Measurements from ENCODE around the gene KLHDC3. TPM values are rescaled to one million over a fixed set of nuclear protein-coding genes. Genes with fewer than 3 reads are reported as not detected.

KLHDC3 gene
- total and polyA plus RNA-seq, 2 of the 8 experiments (the other 6 are each of a cell fraction or from before 2014, with no cell fraction given): 181 to 203 TPM

DNA sequence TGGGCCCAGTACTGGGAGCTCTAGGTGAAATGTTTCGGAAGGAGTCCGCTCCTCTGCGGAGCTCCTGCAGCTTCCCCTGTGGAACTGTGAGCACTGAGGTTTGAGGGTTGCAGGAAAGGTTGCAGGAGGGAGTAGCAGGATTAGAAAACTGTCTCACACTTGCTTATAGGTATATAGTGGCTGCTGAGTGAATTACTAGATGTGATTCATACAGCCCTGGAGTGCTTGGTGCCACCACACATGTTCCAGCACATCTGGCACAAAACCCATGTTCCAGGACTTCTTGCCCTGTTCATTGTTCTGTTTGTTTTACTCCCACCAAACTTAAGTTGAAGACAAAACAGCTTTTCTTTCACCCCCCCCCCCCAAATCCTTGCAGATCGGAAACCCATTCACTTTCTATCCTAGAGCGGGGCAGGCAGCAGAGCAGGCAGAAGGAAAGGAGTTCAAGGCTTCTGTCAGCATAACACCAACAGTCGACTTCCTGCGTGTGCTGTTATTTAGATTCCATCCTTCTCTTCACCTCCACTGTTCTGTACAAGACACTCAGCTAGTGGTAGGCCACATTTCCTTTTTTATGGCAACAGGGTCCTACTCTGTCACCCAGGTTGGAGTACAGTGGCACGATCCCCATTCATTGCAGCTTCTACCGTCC, 34.4 kb upstream of the KLHDC3 start (continued):
- TF ChIP-seq CHD7 (IDR thresholded peaks at IDR 0.05; ENCODE audit: insufficient replicate concordance, low read length) (no peak), TAF7 (optimal IDR thresholded peaks at IDR 0.05; ENCODE audit: borderline replicate concordance, low read depth, low read length) (no peak), RXRA (IDR thresholded peaks at IDR 0.05; ENCODE audit: insufficient read depth, low read depth, low read length) (no peak), SP4 (IDR thresholded peaks at IDR 0.05; ENCODE audit: low read length) (no peak), SIRT6 (IDR thresholded peaks at IDR 0.05; ENCODE audit: low read length) (no peak), NRF1 (IDR thresholded peaks at IDR 0.05; ENCODE audit: low read depth, low read length) (no peak), BCL11A (IDR thresholded peaks at IDR 0.05; ENCODE audit: low read depth in 2 of 2, low read length in 2 of 2) (no peak), SP1 (IDR thresholded peaks at IDR 0.05; ENCODE audit: low read depth, low read length) (no peak), HDAC2 (IDR thresholded peaks at IDR 0.05; ENCODE audit: borderline replicate concordance in 1 of 2, low read depth in 2 of 2, low read length in 2 of 2) (no peak)
- TF ChIP-seq, protein P1, sequence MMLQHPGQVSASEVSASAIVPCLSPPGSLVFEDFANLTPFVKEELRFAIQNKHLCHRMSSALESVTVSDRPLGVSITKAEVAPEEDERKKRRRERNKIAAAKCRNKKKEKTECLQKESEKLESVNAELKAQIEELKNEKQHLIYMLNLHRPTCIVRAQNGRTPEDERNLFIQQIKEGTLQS (IDR thresholded peaks at IDR 0.05; ENCODE audit: insufficient read depth, low read depth, low read length): no peak

Data from H1 (cell line).